Measurements from ENCODE around the gene IL26.

Gene IL26

DNA sequence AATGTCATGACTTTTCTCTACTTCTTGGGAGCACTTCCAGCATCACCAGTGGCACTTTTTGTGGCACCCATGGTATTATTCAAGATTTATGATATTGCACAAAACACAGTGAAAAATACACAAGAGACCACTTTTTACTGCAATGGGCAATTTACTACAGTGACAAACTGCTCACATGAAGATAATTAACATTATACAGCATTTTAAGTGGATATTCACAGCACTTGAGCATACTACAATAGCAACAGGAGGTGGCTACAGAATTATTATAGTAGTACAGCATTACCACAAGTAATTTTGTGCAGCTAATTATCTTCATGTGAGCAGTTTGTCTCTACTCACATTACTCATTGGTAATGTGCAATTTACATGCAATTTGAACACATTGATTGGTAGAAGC, 18.3 kb downstream of the IL26 start:
- TF ChIP-seq, protein P1, sequence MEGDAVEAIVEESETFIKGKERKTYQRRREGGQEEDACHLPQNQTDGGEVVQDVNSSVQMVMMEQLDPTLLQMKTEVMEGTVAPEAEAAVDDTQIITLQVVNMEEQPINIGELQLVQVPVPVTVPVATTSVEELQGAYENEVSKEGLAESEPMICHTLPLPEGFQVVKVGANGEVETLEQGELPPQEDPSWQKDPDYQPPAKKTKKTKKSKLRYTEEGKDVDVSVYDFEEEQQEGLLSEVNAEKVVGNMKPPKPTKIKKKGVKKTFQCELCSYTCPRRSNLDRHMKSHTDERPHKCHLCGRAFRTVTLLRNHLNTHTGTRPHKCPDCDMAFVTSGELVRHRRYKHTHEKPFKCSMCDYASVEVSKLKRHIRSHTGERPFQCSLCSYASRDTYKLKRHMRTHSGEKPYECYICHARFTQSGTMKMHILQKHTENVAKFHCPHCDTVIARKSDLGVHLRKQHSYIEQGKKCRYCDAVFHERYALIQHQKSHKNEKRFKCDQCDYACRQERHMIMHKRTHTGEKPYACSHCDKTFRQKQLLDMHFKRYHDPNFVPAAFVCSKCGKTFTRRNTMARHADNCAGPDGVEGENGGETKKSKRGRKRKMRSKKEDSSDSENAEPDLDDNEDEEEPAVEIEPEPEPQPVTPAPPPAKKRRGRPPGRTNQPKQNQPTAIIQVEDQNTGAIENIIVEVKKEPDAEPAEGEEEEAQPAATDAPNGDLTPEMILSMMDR (IDR thresholded peaks at IDR 0.05; ENCODE audit: unreplicated experiment in 3 of 3): no peak
- H3K27me3 Mint-ChIP-seq (ENCODE audit: low read depth): no peaks in the 10 kb centered on the region
- no peaks in the 10 kb centered on the region for H3K36me3 Mint-ChIP-seq (ENCODE audit: low read depth)
- H3K9me3 Mint-ChIP-seq: peaks cover 3% of the 10 kb centered on the region
- H3K27ac Mint-ChIP-seq: no peak overlapping the region
- H3K4me3 Mint-ChIP-seq: no peak overlapping the region
- H3K4me1 Mint-ChIP-seq: peaks cover 4% of the 10 kb centered on the region

DNA sequence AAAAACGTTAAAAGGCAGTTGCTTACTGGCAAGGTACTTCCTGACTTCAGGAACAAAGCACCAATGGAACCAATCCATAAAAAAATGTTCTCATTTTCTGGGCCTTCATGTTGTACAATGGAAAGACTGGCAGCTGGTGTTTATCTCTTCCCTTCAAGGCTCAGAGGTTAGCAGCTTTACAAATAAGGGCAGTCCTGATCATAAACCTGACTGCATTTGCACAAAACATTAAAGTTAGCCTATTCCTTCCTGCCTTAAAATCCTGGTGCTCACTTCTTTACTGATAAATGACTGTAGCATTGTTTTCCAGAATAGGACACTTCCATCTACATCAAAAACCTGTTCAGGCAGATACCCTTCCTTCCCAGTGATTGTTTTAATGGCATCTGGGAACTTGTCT, 19.2 kb downstream of the IL26 start:
- Mint-ChIP-seq H3K4me1 (peaks cover 4% of the 10 kb centered on the region), H3K36me3 (ENCODE audit: low read depth) (no peaks in the 10 kb centered on the region), H3K4me3 (no peak overlapping the region), H3K27me3 (ENCODE audit: low read depth) (no peaks in the 10 kb centered on the region), H3K9me3 (no peaks in the 10 kb centered on the region), H3K27ac (no peak overlapping the region)
- TF ChIP-seq, protein P1 (IDR thresholded peaks at IDR 0.05; ENCODE audit: unreplicated experiment in 3 of 3): no peak

DNA sequence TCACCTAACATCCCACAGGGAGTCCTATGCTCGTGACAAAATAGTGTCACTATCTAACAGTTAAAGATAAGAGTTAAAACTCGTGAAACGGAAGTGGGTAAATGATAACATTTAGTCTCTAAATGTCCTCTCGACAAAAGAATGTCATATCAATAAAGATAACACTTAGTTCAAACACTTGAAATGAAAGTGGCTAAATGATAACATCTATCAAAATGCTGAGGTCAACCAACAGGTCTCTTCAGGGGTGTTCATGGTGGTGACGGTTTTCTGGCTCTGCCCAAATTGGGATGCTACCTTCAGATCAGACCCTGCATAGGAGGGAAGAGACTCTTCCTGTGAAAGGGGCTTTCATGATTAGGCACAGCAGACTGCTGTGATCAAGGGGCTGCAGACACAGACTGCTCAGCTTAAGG, 22.1 kb downstream of the IL26 start:
- H3K4me1 Mint-ChIP-seq: no peaks in the 10 kb centered on the region
- no peak overlapping the region for H3K27ac Mint-ChIP-seq
- no peaks in the 10 kb centered on the region for H3K9me3 Mint-ChIP-seq
- TF ChIP-seq, protein P1 (IDR thresholded peaks at IDR 0.05; ENCODE audit: unreplicated experiment in 3 of 3): no peak
- peaks cover 3% of the 10 kb centered on the region for H3K27me3 Mint-ChIP-seq (ENCODE audit: low read depth)
- no peaks in the 10 kb centered on the region for H3K36me3 Mint-ChIP-seq (ENCODE audit: low read depth)
- no peak overlapping the region for H3K4me3 Mint-ChIP-seq

DNA sequence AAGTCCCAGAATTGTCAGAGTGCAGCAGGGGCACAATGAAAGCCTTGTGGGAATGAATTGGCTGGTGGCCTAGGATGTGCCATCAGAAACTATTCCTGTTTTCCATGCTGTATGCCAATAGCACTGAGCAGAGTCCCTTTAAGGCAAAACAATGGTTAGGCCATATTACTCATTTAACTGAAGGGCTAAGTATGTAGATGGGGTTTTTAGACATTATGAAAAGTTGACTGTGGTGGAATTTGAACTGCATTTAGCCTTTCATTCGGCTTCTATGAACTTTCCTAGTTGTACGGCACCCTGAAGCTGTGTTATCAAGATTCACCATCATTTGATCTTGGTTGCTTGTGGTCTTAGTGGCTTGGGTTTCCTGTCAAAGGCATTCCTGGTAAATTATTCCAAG, 24.8 kb downstream of the IL26 start:
- TF ChIP-seq, protein P1 (IDR thresholded peaks at IDR 0.05; ENCODE audit: unreplicated experiment in 3 of 3): no peak
- H3K4me1 Mint-ChIP-seq: no peaks in the 10 kb centered on the region
- no peaks in the 10 kb centered on the region for H3K9me3 Mint-ChIP-seq
- H3K27me3 Mint-ChIP-seq (ENCODE audit: low read depth): peaks cover 3% of the 10 kb centered on the region
- no peak overlapping the region for H3K27ac Mint-ChIP-seq
- no peaks in the 10 kb centered on the region for H3K36me3 Mint-ChIP-seq (ENCODE audit: low read depth)
- H3K4me3 Mint-ChIP-seq: no peak overlapping the region

DNA sequence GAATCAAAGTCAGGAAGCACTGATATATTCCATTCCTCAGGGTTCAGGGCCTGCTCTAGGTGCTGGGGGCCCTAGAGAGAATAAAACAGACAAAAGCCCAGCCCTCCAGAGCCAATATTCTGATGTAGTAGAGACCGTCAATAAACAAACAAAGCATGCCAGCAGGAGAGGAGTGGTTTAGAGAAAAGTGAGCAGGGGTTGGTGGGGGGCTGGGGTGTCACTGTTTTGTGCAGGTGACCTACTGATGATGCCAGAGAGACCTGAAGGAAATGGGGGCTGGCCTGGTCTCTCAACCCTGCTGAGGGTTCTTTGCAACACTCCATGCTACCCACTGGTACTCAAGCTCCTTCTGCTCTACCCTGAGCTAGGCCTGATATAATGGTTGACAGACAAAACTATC, 26.5 kb downstream of the IL26 start:
- Mint-ChIP-seq H3K27ac (no peak overlapping the region), H3K9me3 (no peaks in the 10 kb centered on the region), H3K36me3 (ENCODE audit: low read depth) (no peaks in the 10 kb centered on the region), H3K27me3 (ENCODE audit: low read depth) (peaks cover 3% of the 10 kb centered on the region), H3K4me3 (no peak overlapping the region), H3K4me1 (no peaks in the 10 kb centered on the region)
- TF ChIP-seq, protein P1 (IDR thresholded peaks at IDR 0.05; ENCODE audit: unreplicated experiment in 3 of 3): no peak

DNA sequence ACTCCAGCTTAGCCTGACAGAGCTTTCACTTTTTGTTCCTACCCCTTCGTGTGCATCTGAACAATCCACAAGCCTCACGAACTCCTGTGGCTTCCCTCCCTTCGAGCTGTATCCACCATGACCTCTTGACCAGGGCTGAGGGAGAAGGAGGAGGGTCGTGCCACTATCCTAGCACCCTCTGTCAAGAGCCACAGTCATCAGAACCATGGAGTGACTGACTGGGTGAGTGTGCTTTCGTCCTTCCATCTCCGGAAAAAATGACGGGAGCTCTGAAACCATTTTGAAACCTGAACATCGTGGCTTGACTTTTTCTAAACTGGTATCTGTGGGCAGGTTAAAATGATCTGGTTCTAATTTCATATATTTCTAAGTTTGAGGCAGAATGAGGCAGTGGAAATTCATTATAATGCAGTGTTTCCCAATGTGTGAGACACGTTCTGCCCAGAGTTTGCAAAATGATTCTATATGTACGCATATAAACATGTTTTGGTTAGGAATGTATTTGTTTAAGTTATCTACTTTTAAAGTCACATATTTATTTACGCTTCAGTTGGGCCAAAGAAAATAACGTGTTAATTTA, 27.0 kb downstream of the IL26 start:
- Mint-ChIP-seq H3K27me3 (ENCODE audit: low read depth) (peaks cover 3% of the 10 kb centered on the region), H3K4me3 (no peak overlapping the region), H3K9me3 (no peaks in the 10 kb centered on the region), H3K4me1 (no peaks in the 10 kb centered on the region), H3K27ac (no peak overlapping the region), H3K36me3 (ENCODE audit: low read depth) (no peaks in the 10 kb centered on the region)
- TF ChIP-seq, protein P1 (IDR thresholded peaks at IDR 0.05; ENCODE audit: unreplicated experiment in 3 of 3): no peak

Measured in nephron (organoid).